ENCODE measurements around the gene HGFAC.
A peak's percentile ranks its signal among the peaks of the same experiment; 100 is the strongest.

Gene HGFAC

DNA sequence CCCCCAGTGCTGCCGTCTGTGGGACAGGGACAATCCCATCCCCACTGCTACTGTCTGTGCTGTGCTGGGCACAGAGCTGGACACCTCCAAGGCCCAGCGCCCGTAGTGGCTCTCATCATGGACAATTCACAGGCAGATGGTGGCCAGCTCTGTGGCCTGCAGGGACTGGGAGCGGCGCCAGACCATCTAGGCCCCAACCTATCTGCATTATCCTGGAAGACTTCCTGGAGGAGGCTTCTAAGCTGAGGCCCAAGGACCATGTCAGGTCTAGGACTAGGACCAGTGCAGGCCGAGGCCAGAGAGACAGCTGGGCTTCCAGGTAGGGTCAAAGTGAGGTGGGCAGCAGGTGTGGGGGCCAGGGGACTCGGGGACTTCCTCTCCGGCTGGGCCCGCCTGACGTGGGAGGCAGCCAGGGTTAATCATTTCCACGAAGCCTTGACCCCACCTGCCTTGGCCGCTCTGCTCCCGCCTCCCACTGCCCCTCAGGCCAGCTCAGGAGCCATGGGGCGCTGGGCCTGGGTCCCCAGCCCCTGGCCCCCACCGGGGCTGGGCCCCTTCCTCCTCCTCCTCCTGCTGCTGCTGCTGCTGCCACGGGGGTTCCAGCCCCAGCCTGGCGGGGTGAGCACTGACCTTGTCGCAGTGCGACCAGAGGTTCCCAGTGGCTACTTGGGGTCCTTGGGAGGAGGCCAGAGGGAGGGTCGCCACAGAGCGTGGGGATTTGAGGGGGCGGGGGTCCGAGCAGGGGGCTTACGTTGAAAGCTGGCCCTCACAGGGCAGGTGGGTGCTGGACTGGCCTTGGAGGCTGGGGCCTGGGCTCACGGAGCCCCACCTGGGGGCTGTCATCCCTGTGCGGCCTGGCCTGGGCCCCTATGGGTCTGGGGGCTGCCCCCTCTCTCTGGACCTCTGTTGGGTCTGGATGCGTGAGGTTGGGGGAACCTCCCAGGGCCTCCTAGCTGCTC, at the start of gene HGFAC:
Gene HGFAC, plus strand, starts transcription at position 468 of the 959 bp plus-strand sequence. Its CDS starts 34 bp downstream, at position 502.
- in situ Hi-C loops (cut with MboI; ENCODE audit: low pct_unique_long_range_greater_than_20kb, low sequenced_read_pairs): no loop called here
- DNase-seq: no peak

DNA sequence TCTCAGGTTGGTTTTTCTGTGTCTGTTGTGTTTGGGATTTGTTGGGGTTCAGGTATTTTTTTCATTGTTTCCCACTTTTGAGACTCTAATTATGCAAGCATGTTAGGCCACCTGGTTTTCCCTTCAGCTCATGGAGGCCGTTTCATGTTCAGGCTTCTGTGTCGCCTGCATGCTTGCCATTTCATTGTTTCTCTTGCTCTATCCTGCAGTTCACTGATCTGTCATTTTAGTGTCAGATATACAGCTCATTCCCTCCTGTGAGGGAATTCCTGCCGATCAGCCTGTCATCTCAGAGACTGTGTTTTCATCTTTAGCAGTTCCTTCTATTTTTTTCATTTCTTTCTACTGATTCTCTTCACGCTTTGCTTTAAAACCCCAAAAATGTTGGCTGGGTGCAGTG, 49.4 kb upstream of the HGFAC start:
- in situ Hi-C loops (cut with MboI; ENCODE audit: low pct_unique_long_range_greater_than_20kb, low sequenced_read_pairs): no loop called here
- no peak for DNase-seq

DNA sequence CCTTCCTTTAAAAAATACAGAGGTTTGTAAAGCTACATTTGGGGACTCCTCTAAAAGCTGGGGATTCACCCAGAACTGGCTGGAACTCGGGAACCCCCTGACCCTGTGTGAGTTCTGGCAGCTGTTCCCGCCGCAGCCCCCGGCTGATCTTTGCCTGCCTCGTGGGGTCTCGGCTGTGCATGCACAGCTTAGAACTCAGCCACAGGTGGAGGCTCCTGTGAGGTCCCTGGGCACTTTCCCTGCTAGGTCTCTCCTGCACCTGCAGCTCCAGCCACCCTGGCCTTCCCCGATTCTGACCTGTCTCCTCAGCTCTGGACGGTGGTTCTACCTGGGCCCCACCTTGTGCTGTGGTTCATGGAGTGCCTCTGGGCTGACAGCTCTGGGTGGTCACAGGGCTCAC, 48.6 kb upstream of the HGFAC start:
- no peak for DNase-seq
- in situ Hi-C loops (cut with MboI; ENCODE audit: low pct_unique_long_range_greater_than_20kb, low sequenced_read_pairs): no loop called here

DNA sequence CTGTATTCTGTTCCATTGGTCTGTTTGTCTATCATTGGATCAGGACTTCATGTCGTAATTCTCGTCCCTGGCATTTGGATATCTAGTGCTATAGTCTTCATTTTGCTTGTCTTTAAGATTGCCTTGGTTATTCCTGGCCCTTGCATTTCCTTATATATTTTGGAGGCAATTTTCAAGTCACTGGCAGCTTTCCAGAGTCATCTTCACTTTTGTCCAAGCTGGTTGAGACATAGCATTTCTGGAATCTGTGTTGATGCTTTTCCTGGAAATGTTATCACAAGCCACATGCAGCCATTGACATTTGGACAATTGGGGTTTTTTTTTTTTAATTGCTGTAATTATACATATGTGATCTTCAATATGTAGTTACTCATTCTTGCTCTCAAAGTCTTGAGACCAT, 45.2 kb upstream of the HGFAC start:
- no peak for DNase-seq
- in situ Hi-C loops (cut with MboI; ENCODE audit: low pct_unique_long_range_greater_than_20kb, low sequenced_read_pairs): no loop called here

DNA sequence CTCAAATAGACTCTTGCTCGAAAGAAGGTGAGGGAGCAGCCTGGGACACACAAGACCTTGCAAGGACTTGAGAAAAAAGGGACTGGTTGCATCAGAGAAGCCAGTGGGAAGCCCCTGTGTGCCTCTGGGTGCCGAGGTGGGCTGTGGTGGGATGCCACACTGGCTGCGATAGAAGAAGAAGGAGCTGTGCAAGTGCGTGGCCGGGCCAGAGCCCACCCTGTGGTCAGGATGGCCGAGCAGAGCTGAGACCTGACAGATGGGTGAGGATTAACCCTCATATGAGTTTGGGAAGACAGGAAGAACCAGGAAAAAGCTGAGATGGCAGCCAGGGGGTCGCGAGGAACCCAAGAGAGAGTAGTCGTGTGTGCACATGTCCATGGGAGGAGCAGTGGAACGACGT, 44.6 kb upstream of the HGFAC start:
- in situ Hi-C loops (cut with MboI; ENCODE audit: low pct_unique_long_range_greater_than_20kb, low sequenced_read_pairs): no loop called here
- no peak for DNase-seq

DNA sequence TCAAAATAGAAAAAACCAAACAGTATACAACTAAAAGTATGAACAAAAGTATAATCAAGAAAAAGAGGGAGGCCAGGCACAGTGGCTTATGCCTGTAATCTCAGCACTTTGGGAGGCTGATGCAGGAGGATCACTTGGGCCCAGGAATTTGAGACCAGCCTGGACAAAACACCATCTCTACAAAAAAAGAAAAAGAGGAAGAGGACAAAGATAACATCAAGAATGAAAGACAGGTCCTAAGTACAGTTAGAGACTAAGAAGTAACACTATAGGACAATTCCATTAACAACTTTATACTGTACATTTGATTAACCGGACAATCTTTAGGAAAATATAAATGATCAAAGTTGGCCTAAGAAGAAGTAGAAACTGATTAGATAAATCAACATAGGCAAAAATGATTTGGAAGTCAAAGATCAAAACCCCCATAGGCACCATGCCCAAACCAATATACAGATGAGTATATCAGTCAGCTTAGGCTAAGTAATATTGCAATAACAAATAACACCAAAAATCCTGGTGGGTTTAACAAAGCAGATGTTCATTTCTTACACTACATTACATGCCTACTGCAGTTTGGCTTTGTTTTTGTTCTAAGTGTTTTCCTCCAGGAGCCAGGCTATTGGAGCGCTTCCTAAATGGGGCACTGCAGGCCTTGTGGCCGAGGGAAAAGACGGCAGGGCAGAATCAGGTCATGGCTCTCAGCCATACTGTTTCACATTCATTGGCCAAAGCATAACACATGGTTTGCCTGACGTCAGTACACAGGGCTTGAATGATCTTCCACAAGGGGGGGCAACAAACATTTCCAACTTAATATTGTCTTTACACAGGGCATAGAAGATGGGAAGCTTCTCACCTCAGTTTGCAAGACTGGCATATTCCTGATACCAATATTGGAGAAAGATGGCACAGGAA, 42.2 kb upstream of the HGFAC start:
- in situ Hi-C loops (cut with MboI; ENCODE audit: low pct_unique_long_range_greater_than_20kb, low sequenced_read_pairs): no loop called here
- peak; percentile 73 for DNase-seq

DNA sequence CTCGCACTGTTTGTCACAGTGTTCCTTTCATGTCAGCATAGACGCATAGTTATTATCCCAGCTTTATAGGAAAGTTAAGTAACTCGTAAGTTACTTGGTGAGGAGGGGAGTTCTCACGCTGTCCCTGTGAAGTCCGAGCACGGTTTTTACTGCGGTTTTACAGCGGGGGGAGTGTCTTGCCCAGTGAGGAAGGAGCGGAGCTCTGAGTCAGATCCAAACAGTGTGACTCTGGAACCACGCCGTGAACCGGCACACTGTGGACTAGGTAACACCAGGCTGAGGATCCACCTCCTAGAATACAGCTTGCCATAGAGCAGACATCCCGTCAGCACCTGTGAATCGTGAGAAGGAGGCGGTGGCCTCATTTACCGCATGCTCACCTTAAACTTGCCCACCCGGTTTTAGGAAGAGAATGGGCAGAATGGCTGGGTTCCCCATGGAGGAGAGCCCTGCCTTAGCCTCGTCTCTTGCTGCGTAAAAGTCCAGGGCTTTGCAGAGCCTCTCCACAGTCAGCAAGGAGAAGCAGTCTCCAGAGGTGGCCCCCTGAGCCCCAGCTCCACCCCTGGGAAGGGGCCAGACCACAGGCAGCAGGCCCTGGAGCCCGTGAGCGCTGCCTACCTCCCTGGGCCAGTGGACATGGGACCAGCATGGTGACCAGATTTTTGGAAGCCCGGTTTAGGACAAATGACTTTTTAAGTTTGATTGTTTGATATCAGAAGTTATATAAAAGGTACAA, 40.2 kb upstream of the HGFAC start:
- no peak for DNase-seq
- in situ Hi-C loops (cut with MboI; ENCODE audit: low pct_unique_long_range_greater_than_20kb, low sequenced_read_pairs): no loop called here

DNA sequence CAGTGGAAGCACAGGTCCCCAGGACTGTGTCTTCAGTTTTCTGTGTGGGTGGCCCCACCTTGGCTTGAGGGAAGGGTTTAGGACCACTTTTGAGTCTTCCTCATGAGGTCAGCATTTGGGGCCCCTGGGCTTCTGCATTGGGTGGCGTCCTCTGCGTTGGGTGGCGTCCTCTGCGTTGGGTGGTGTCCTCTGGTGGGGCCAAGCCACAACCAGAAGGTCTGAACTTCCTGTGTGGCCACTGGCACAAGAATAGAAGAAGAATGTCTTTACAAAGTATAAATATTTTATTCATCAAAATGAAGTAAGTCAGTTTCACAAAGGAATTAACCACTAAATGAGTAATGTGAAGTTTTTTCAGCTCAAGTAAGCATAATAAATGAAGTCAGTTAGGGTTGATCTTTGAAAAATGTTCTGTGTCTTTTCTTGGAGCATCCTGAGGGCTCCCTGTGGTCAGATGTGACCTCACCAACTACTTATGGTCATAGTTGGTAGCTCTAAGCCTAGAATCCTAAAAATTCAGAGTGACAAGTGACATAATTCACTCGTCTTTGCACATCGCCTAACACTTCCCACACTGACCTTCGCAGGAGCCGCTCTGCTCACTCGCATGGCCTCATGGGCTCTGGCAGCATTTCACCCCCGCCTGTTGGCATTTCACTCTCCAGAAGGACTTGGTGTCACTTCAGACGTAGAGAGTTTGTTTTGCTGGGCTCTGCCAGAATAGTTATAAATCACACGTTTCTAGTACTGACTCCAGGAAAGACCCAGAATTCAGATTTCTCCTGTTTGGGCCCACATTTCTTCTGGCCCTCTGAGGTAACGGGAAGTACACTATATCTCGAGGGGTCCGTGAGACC, 39.0 kb upstream of the HGFAC start:
- in situ Hi-C loops (cut with MboI; ENCODE audit: low pct_unique_long_range_greater_than_20kb, low sequenced_read_pairs): no loop called here
- DNase-seq: no peak

DNA sequence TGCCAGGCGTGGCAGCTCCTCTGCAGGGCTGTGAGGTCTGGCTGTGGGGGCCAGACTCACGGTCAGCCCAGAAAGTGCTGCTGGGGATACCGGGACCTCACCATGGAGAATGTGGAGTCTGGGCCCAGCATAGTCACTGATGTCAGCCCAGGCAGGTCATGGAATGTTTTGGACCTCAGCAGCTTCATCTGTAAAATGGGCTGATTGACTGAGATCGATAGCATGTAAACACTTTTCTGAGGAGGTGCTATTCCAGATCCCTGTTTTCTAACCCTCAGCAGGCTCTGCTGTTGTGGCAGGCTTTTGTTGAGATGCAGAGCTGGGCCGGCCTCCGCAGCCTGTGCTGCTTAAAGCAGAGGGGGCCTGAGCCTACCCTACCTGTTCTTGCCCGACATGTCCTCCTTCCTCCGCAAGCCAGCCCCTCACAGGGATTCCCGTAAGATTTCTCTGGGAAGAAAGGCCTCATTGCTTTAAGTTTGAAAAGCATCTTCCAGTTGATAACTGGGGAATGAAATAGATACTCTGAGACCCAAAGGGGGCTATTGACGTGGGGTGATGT, 38.3 kb upstream of the HGFAC start:
- in situ Hi-C loops (cut with MboI; ENCODE audit: low pct_unique_long_range_greater_than_20kb, low sequenced_read_pairs): no loop called here
- DNase-seq: no peak

DNA sequence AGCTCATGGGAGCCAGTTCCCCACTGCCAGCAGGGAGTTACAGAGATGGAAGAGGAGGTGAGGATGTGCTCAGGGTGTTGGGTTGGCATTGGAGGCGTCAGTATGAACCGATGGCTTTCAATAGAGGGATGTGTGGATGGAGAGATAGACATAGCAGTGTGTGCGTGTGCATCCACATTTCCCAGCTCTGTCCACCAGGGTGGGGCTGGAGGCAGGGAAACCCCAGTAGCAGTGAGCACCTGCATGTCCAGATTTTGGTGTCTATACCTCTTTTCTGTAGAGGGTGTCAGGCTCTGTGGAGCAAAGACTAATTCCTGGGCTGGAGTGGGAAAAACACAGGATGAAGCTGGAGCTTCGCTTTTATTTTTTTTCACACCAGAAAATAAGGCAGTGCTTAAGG, 37.2 kb upstream of the HGFAC start:
- no peak for DNase-seq
- in situ Hi-C loops (cut with MboI; ENCODE audit: low pct_unique_long_range_greater_than_20kb, low sequenced_read_pairs): no loop called here

DNA sequence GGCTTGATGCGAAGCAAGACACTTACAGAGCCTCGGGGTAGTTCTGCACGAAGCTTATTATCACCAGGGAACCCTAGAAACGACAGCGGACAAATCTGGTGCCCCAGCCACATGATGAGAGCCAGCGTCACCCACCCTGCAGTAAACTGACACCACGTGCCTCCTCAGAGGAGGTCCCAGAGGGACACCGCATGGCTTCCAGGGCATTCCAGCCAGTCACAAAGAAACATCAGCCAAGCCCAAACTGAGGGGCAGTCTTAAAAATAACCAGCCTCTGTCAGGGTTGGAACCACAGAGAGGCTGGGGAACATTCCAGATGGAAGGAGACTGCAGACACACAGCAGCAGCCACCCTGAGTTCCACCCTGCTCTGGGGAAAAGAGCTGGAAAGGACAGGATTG, 36.6 kb upstream of the HGFAC start:
- no peak for DNase-seq
- in situ Hi-C loops (cut with MboI; ENCODE audit: low pct_unique_long_range_greater_than_20kb, low sequenced_read_pairs): no loop called here

DNA sequence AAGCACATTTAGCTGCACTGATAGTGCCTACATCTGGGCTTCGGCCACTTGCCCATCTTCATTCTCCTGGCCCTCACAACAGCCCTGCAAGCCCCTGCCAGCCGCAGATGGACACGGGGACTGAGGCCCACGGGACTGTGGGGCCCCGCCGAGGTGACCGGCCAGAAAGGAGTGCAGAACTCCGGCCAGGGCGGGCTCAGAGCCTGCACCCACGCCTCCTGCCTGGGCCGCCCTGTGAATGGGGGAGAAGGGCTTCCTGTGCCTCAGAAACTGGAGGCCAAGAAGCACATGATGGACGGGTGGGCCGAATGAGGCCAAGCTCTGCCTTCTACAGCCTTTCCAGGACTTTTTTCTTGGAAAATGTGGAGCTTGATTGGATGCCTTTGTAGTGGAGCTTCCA, 35.7 kb upstream of the HGFAC start:
- in situ Hi-C loops (cut with MboI; ENCODE audit: low pct_unique_long_range_greater_than_20kb, low sequenced_read_pairs): no loop called here
- DNase-seq: no peak

DNA sequence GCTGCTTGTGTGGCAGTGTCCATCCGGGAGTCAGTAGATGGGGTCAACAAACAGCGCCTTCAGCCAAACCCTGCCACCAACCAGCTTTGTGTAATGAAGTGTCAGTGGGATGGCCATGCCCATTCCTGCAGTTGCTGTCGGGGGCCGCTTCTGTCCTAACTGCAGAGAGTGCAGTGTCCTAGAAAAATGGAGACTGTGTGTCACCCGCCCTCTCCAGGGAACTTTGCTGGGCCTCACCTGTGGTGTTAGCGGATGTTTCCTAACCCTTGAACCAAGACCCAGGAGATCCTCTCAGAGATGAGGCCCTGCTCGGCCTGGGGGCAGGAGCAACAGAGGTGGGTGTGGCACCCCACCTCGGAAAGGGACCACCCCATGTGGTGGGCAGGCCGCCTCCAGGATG, 35.3 kb upstream of the HGFAC start:
- in situ Hi-C loops (cut with MboI; ENCODE audit: low pct_unique_long_range_greater_than_20kb, low sequenced_read_pairs): no loop called here
- DNase-seq: no peak

DNA sequence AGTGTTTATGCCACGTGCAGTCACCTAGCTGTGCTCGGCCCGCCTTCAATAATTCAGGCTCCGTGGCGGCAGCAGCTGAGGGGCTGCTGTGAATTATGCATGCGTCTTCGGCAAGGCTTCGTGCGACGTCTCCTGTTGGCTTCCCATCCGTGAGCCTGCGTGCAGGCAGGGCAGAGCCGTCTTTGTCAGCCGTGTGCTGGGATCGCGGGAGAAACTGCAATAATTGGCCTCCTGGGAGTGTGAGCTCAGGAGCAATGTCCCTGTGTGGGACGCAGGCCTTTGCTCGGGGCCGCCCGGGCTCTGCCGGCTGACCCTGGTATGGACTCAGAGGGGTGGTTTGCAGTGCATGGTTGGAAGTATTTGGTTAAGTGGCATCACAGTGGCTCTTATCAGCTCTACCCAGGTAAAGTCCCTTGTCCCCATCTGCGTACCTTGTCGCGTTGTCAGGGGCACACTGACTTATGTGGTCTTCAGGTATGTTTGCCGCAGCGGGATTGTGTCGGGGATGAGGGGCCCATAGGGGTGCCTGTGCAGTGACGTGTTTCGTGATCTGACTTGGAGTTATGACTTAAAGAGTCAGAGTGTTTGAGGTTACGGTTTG, 34.5 kb upstream of the HGFAC start:
- DNase-seq: no peak
- in situ Hi-C loops (cut with MboI; ENCODE audit: low pct_unique_long_range_greater_than_20kb, low sequenced_read_pairs): no loop called here

DNA sequence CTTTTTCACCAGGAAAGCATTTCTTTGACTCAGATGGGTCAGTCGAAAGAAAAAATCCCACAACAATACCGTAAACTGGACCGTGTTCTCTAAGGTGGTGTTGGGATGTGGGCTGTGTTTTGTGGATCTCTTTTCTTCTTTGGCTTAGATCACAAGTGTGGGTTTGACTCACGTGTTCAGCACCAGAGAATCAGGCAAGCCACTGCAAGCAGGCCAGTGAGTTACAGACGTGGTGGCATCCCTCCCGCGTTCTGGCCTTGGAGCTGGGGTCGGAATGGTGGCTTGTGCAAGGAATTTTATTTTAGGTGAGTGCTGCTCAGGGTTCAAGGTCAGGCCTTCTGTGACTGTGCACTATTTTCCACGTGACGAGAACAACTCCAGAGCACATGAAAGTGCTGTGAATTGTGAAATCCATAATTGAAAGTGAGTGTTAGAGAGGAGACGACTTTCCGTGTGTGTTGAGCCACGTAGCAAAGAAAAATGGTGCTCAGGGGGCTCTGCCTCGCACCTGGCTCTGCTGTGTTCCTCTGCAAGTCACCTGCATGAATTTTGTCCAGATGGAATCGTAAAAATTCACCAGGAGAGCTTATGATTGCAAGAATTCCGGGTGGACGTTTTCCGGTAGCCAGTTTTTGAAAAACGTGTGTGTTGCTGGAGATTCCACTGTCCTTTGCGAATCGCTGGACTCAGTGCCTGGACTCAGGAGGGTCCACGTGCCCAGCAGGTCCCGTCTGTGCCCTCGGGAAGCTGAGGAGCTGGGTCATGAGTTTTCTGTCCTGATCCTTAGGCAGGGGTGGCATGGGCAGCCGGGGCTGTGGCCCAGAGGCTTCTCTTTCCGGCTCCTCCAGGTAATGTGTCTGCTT, 33.6 kb upstream of the HGFAC start:
- in situ Hi-C loops (cut with MboI; ENCODE audit: low pct_unique_long_range_greater_than_20kb, low sequenced_read_pairs): no loop called here
- DNase-seq: no peak

DNA sequence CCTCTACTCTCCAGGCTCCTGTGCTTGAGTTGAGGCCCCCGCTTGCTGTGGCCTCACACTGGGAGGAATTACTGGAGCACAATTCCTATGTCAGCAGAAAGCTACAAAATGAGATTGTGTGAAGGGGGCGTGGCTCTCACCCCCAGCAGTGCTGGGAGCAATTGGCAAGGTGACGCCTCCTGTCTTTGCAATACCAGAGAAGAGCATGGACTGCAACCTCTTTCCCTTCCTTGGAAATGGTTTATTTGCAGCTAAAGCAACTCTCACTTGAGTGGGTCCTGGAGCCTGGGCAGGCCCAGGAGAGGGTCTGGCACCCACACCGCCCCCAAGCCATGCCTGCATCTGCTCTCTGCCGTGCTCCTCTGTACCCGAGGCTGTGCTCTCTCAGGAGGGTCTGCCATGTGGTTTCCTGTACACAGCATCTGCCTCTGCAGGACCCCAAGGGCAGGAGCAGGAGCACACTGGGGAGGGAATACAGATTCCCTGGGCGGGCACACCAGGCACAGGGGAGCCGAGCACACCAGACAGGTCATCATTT, 32.9 kb upstream of the HGFAC start:
- in situ Hi-C loops (cut with MboI; ENCODE audit: low pct_unique_long_range_greater_than_20kb, low sequenced_read_pairs): no loop called here
- DNase-seq: no peak

DNA sequence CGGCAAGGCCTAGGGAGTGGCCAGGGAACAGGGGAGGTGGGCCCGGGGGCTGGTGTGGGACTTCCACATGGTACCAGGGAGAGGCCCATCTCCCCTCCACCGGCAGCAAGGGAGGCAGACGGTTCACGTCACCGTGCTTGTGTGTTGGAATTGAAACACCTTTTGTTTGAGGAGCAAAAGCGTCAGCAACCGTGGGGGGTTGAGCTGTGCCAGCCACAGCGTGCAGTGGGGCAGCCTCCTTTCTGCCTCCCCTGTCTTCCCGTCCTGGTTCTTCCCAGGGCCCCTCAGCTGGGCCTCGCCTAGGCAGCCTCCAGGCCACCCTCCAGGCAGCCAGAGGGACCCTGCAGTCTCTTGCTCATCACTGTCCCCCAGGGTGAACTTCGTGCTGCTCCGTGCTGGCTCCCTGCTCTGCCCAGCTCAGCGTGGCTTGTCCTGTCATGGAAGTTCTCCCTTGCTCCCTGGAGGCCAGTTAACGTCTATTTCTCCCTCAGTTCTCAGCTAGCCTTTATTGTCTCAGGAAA, 32.1 kb upstream of the HGFAC start:
- DNase-seq: no peak
- in situ Hi-C loops (cut with MboI; ENCODE audit: low pct_unique_long_range_greater_than_20kb, low sequenced_read_pairs): no loop called here
